ENCODE measurements around the gene ALX4. TPM values are rescaled to one million over a fixed set of nuclear protein-coding genes. Genes with fewer than 3 reads are reported as not detected.

ALX4 gene
- polyA plus RNA-seq, 3 donors, result not detected

- Mint-ChIP-seq H3K36me3 (no peaks in the 10 kb centered on the region), H3K4me1 (no peaks in the 10 kb centered on the region), H3K9me3 (peaks cover 0 to 3% (median 0%) of the 10 kb centered on the region in 7 donors), H3K27ac (no peak overlapping the region), H3K27me3 (ENCODE audit: low read depth in 3 of 3) (peaks cover 0 to 4% (median 3%) of the 10 kb centered on the region in 3 donors), H3K4me3 (no peak overlapping the region)
- Histone ChIP-seq H3K27ac (ENCODE audit: low read depth in 1 of 2, low read length in 2 of 2) (no peak overlapping the region), H3K9ac (ENCODE audit: insufficient read depth, low read length, poor library complexity, severe bottlenecking) (no peak overlapping the region), H3K4me3 (replicated peaks in 1 of 3; ENCODE audit: low read depth in 2 of 3, low read length in 3 of 3) (no peak overlapping the region), H2AFZ (ENCODE audit: insufficient read depth, low read depth, low read length, poor library complexity, severe bottlenecking) (no peak overlapping the region), H3K79me2 (ENCODE audit: insufficient read depth, low read length) (no peaks in the 10 kb centered on the region), H3K36me3 (replicated peaks in 1 of 2; ENCODE audit: control insufficient read depth in 1 of 2, insufficient read depth in 2 of 2, low read length in 2 of 2) (no peaks in the 10 kb centered on the region), H4K20me1 (ENCODE audit: insufficient read depth, low read length) (no peaks in the 10 kb centered on the region), H3K27me3 (ENCODE audit: control insufficient read depth in 2 of 2, insufficient read depth in 2 of 2, low read length in 2 of 2) (no peaks in the 10 kb centered on the region), H3K9me3 (replicated peaks in 1 of 2; ENCODE audit: control insufficient read depth in 1 of 2, insufficient read depth in 1 of 2, low read length in 2 of 2) (no peaks in the 10 kb centered on the region), H3K4me2 (replicated peaks; ENCODE audit: extremely low read depth, low read length, poor library complexity, severe bottlenecking) (no peak overlapping the region), H3K4me1 (ENCODE audit: control insufficient read depth in 1 of 2, insufficient read depth in 2 of 2, low read length in 2 of 2) (no peaks in the 10 kb centered on the region)
- no peak for DNase-seq
- TF ChIP-seq, protein P1, sequence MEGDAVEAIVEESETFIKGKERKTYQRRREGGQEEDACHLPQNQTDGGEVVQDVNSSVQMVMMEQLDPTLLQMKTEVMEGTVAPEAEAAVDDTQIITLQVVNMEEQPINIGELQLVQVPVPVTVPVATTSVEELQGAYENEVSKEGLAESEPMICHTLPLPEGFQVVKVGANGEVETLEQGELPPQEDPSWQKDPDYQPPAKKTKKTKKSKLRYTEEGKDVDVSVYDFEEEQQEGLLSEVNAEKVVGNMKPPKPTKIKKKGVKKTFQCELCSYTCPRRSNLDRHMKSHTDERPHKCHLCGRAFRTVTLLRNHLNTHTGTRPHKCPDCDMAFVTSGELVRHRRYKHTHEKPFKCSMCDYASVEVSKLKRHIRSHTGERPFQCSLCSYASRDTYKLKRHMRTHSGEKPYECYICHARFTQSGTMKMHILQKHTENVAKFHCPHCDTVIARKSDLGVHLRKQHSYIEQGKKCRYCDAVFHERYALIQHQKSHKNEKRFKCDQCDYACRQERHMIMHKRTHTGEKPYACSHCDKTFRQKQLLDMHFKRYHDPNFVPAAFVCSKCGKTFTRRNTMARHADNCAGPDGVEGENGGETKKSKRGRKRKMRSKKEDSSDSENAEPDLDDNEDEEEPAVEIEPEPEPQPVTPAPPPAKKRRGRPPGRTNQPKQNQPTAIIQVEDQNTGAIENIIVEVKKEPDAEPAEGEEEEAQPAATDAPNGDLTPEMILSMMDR (IDR thresholded peaks at IDR 0.05), result no peak
- WGBS (ENCODE audit: insufficient coverage), result 93% methylated on average over 18 of the region's 22 CpGs
- intact Hi-C loops (cut with micrococcal nuclease), result no loop called here
These were observed 45.2 kb downstream of the ALX4 start for GRCh38 chr11:44264761-44265160.

GRCh38 chr11:44264438-44264749, 45.5 kb downstream of the ALX4 start:
- Histone ChIP-seq H3K9me3 (replicated peaks in 1 of 2; ENCODE audit: control insufficient read depth in 1 of 2, insufficient read depth in 1 of 2, low read length in 2 of 2) (no peaks in the 10 kb centered on the region), H3K79me2 (ENCODE audit: insufficient read depth, low read length) (no peaks in the 10 kb centered on the region), H3K4me2 (replicated peaks; ENCODE audit: extremely low read depth, low read length, poor library complexity, severe bottlenecking) (no peak overlapping the region), H3K4me1 (ENCODE audit: control insufficient read depth in 1 of 2, insufficient read depth in 2 of 2, low read length in 2 of 2) (no peaks in the 10 kb centered on the region), H3K27ac (ENCODE audit: low read depth in 1 of 2, low read length in 2 of 2) (no peak overlapping the region), H3K4me3 (replicated peaks in 1 of 3; ENCODE audit: low read depth in 2 of 3, low read length in 3 of 3) (no peak overlapping the region), H3K9ac (ENCODE audit: insufficient read depth, low read length, poor library complexity, severe bottlenecking) (no peak overlapping the region), H3K36me3 (replicated peaks in 1 of 2; ENCODE audit: control insufficient read depth in 1 of 2, insufficient read depth in 2 of 2, low read length in 2 of 2) (no peaks in the 10 kb centered on the region), H3K27me3 (ENCODE audit: control insufficient read depth in 2 of 2, insufficient read depth in 2 of 2, low read length in 2 of 2) (no peaks in the 10 kb centered on the region), H2AFZ (ENCODE audit: insufficient read depth, low read depth, low read length, poor library complexity, severe bottlenecking) (no peak overlapping the region), H4K20me1 (ENCODE audit: insufficient read depth, low read length) (no peaks in the 10 kb centered on the region)
- Mint-ChIP-seq H3K9me3 (peaks cover 0 to 3% (median 0%) of the 10 kb centered on the region in 7 donors), H3K4me3 (no peak overlapping the region), H3K27me3 (ENCODE audit: low read depth in 3 of 3) (peaks cover 0 to 4% (median 3%) of the 10 kb centered on the region in 3 donors), H3K4me1 (no peaks in the 10 kb centered on the region), H3K27ac (no peak overlapping the region), H3K36me3 (no peaks in the 10 kb centered on the region)
- intact Hi-C loops (cut with micrococcal nuclease), result no loop called here
- 91% methylated on average over 8 of the region's 8 CpGs for WGBS (ENCODE audit: insufficient coverage)
- TF ChIP-seq, protein P1 (IDR thresholded peaks at IDR 0.05), result no peak
- no peak for DNase-seq

Data from CD14-positive monocyte (primary cell).